SU-DHL-6 (cell line): ENCODE data around the gene FABP7.

Experiments
- CTCF ChIP-seq: fragments of 200-600 bp; sonication (generic); IDR thresholded peaks from one replicate; pipeline ENCODE4 v1.5.1; 2017; ENCODE audit warnings: antibody characterized with exemption, mild to moderate bottlenecking, low read length, moderate library complexity; ENCODE audit not compliant: insufficient read depth, poor library complexity, severe bottlenecking
- EZH2phosphoT487 ChIP-seq: fragments of 200-600 bp; sonication (generic), shearing (Covaris generic); conservative IDR thresholded peaks from 2 replicates; pipeline ENCODE4 v1.6.1; 2018; ENCODE audit warnings: mild to moderate bottlenecking, antibody characterized with exemption, low read length, moderate library complexity, mixed read lengths

GRCh38 chr6:122809001-122809400 lies 29.5 kb downstream of the FABP7 start:
- no peak for TF ChIP-seq CTCF
- no peak for TF ChIP-seq EZH2phosphoT487
